GM19043 (cell line): ENCODE measurements around the gene MRPL24.
A peak's percentile ranks its signal among the peaks of the same experiment; 100 is the strongest.

Source experiments
- ATAC-seq: cut with Tn5 transposase; IDR thresholded peaks from one replicate; pipeline ENCODE4 v1.9.1; 2021; ENCODE audit warnings: low read depth; ENCODE audit not compliant: unreplicated experiment

Gene MRPL24

GRCh38 chr1:156744786-156745419, 4.0 kb upstream of the MRPL24 start:
- ATAC-seq = no peak

GRCh38 chr1:156744344-156744743, 3.5 kb upstream of the MRPL24 start:
- ATAC-seq = no peak

GRCh38 chr1:156743367-156744302, 2.7 kb upstream of the MRPL24 start:
- ATAC-seq = no peak

- no peak for ATAC-seq
Measured at GRCh38 chr1:156742801-156743200, 1.9 kb upstream of the MRPL24 start.

GRCh38 chr1:156742017-156742416, 1.1 kb upstream of the MRPL24 start:
- no peak for ATAC-seq

GRCh38 chr1:156741481-156741983, 644 bp upstream of the MRPL24 start:
- no peak for ATAC-seq

- ATAC-seq = no peak
Measured at GRCh38 chr1:156740237-156740740, 599 bp downstream of the MRPL24 start.

- no peak for ATAC-seq
Measured at GRCh38 chr1:156738916-156739315, 2.0 kb downstream of the MRPL24 start.

- ATAC-seq = no peak
Measured at GRCh38 chr1:156738407-156738806, 2.5 kb downstream of the MRPL24 start.

GRCh38 chr1:156733989-156734584, 6.8 kb downstream of the MRPL24 start:
- no peak for ATAC-seq

GRCh38 chr1:156728599-156729462, 12.1 kb downstream of the MRPL24 start, which contains the start of gene ISG20L2:
Gene ISG20L2, minus strand, starts transcription at chr1:156728766. Its CDS starts 1,114 bp downstream, at chr1:156727652.
- peak; percentile 86 for ATAC-seq

GRCh38 chr1:156727926-156728598, 12.8 kb downstream of the MRPL24 start, which contains the start of gene METTL25B:
Gene METTL25B, plus strand, starts transcription at chr1:156728469. Its CDS starts 636 bp downstream, at chr1:156729105.
- ATAC-seq = peak; percentile 48

- no peak for ATAC-seq
Measured at GRCh38 chr1:156727492-156727891, 13.4 kb downstream of the MRPL24 start.

GRCh38 chr1:156726549-156727226, 14.2 kb downstream of the MRPL24 start:
- ATAC-seq = no peak

- no peak for ATAC-seq
Measured at GRCh38 chr1:156725683-156726280, 15.1 kb downstream of the MRPL24 start.

GRCh38 chr1:156721535-156721934, 19.4 kb downstream of the MRPL24 start:
- ATAC-seq = no peak

GRCh38 chr1:156721131-156721530, 19.8 kb downstream of the MRPL24 start:
- no peak for ATAC-seq

GRCh38 chr1:156717351-156717750, 23.5 kb downstream of the MRPL24 start:
- ATAC-seq = no peak
